SK-N-SH (cell line): ENCODE results near the gene HS6ST1. TPM values are rescaled to one million over a fixed set of nuclear protein-coding genes. Genes with fewer than 3 reads are reported as not detected.

Source experiments
- CTCF ChIA-PET: fragments of 300-600, 350-600 bp; formaldehyde crosslinking; extraction: SDS; loops from one replicate; lab custom pipeline; 2021; lab: Yijun Ruan, JAX
- POLR2A ChIA-PET: fragments of 350-600 bp; sonication (Branson Sonifier 250); formaldehyde crosslinking; extraction: SDS; loops from one replicate; lab custom pipeline; 2020; ENCODE audit warnings: antibody characterized with exemption, inconsistent platforms; lab: Yijun Ruan, JAX
- DNase-seq: peaks from one replicate; pipeline ENCODE4 v3.0.0; 2012
- H2AFZ ChIP-seq: fragments of 200-600 bp; sonication (generic); 2 replicates; pipeline ENCODE4 v1.8.1; 2016; ENCODE audit warnings: antibody characterized with exemption, mild to moderate bottlenecking, low read depth
- H3F3A ChIP-seq: fragments of 200-600 bp; sonication (generic); replicated peaks from 2 replicates; pipeline ENCODE3; 2016; ENCODE audit warnings: antibody characterized with exemption, mild to moderate bottlenecking; ENCODE audit not compliant: insufficient read depth
- H3K27ac ChIP-seq, 2 experiments: fragments of 200-500 bp in 1 of 2; fragments of 200-600 bp in 1 of 2; sonication (Bioruptor generic) in 1 of 2; sonication (generic), shearing (Covaris generic) in 1 of 2; 2 replicates each; pipeline versions ENCODE4 v1.5.1 to v1.6.1; 2014 to 2016; ENCODE audit warnings: low read depth in 2 of 2, inconsistent platforms in 1 of 2, low read length in 1 of 2, mild to moderate bottlenecking in 1 of 2, mixed read lengths in 1 of 2
- H3K27me3 ChIP-seq: fragments of 200-600 bp; sonication (generic), shearing (Covaris generic); 2 replicates; pipeline ENCODE4 v1.6.1; 2016; ENCODE audit warnings: mixed run types; ENCODE audit not compliant: insufficient read depth
- H3K36me3 ChIP-seq, 2 experiments: fragments of 200-500 bp in 1 of 2; fragments of 200-600 bp in 1 of 2; sonication (Bioruptor generic) in 1 of 2; sonication (generic) in 1 of 2; replicated peaks in 1 of 2; 2 replicates each; pipeline versions ENCODE3 to v1.5.1; 2014 to 2016; ENCODE audit warnings: low read length in 1 of 2, mild to moderate bottlenecking in 1 of 2; ENCODE audit not compliant: insufficient read depth in 2 of 2, control insufficient read depth in 1 of 2
- H3K4me1 ChIP-seq, 2 experiments: fragments of 200-500 bp in 1 of 2; fragments of 200-600 bp in 1 of 2; sonication (Bioruptor generic) in 1 of 2; sonication (generic), shearing (Covaris generic) in 1 of 2; 2 replicates each; pipeline versions ENCODE4 v1.5.1 to v1.6.1; 2014 to 2016; ENCODE audit warnings: low read depth in 1 of 2, low read length in 1 of 2, mixed run types in 1 of 2; ENCODE audit not compliant: insufficient read depth in 2 of 2, control insufficient read depth in 1 of 2
- H3K4me2 ChIP-seq: fragments of 200-600 bp; sonication (generic), shearing (Covaris generic); 2 replicates; pipeline ENCODE4 v1.6.1; 2017; ENCODE audit warnings: mixed run types
- H3K4me3 ChIP-seq, 2 experiments: fragments of 200-500 bp in 1 of 2; fragments of 200-600 bp in 1 of 2; sonication (Bioruptor generic) in 1 of 2; sonication (generic), shearing (Covaris generic) in 1 of 2; 2 replicates each; pipeline versions ENCODE4 v1.5.1 to v1.8.1; 2014 to 2016; ENCODE audit warnings: low read depth in 2 of 2, inconsistent platforms in 1 of 2, low read length in 1 of 2, mild to moderate bottlenecking in 1 of 2, mixed read lengths in 1 of 2, moderate library complexity in 1 of 2
- H3K79me2 ChIP-seq: fragments of 200-600 bp; sonication (generic); 2 replicates; pipeline ENCODE4 v1.8.1; 2017; ENCODE audit warnings: mild to moderate bottlenecking; ENCODE audit not compliant: insufficient read depth
- H3K9ac ChIP-seq: fragments of 200-600 bp; sonication (generic); 2 replicates; pipeline ENCODE4 v1.6.1; 2017; ENCODE audit warnings: mixed run types
- H3K9me2 ChIP-seq: fragments of 200-600 bp; sonication (generic); 2 replicates; pipeline ENCODE4 v1.6.1; 2017; ENCODE audit warnings: mixed run types
- H3K9me3 ChIP-seq: fragments of 200-600 bp; sonication (generic); 2 replicates; pipeline ENCODE4 v1.6.1; 2017; ENCODE audit warnings: mixed run types, mild to moderate bottlenecking, moderate library complexity
- H4K20me1 ChIP-seq: fragments of 200-600 bp; sonication (generic); 2 replicates; pipeline ENCODE4 v1.6.1; 2017; ENCODE audit warnings: mild to moderate bottlenecking, mixed run types; ENCODE audit not compliant: insufficient read depth
- CHD2 ChIP-seq: fragments of 150-350 bp; IDR thresholded peaks from 2 replicates; pipeline ENCODE4 v1.6.1; 2018; ENCODE audit warnings: low read length; ENCODE audit not compliant: partially characterized antibody
- EP300 ChIP-seq, 2 experiments: IDR thresholded peaks; 2 replicates each; pipeline versions ENCODE4 v1.4.0 to v1.6.1; 2012; ENCODE audit warnings: borderline replicate concordance in 1 of 2, low read depth in 1 of 2, low read length in 1 of 2
- EZH2phosphoT487 ChIP-seq: fragments of 200-600 bp; sonication (generic); IDR thresholded peaks from 2 replicates; pipeline ENCODE4 v1.6.1; 2017; ENCODE audit warnings: low read depth, mixed run types, mild to moderate bottlenecking, antibody characterized with exemption, moderate library complexity, borderline replicate concordance
- FOXJ3 ChIP-seq: sonication (generic); formaldehyde crosslinking; IDR thresholded peaks from 2 replicates; pipeline ENCODE4 v1.5.1; 2020; ENCODE audit warnings: mild to moderate bottlenecking, missing genetic modification reagents
- GABPA ChIP-seq: IDR thresholded peaks from 2 replicates; pipeline ENCODE4 v1.4.0; 2012; ENCODE audit warnings: low read depth, mild to moderate bottlenecking
- GATA2 ChIP-seq: sonication (generic); formaldehyde crosslinking; IDR thresholded peaks from 2 replicates; pipeline ENCODE4 v1.5.0; 2020; ENCODE audit warnings: mild to moderate bottlenecking, missing genetic modification reagents
- MEF2A ChIP-seq: IDR thresholded peaks from 2 replicates; pipeline ENCODE4 v1.4.0; 2012; ENCODE audit warnings: low read depth, borderline replicate concordance
- NFIC ChIP-seq: IDR thresholded peaks from 2 replicates; pipeline ENCODE4 v1.4.0; 2012; ENCODE audit warnings: borderline replicate concordance
- NRF1 ChIP-seq: IDR thresholded peaks from 2 replicates; pipeline ENCODE4 v1.6.1; 2012; ENCODE audit warnings: low read depth, mild to moderate bottlenecking, low read length
- RCOR1 ChIP-seq: fragments of 150-350 bp; IDR thresholded peaks from 2 replicates; pipeline ENCODE4 v1.6.1; 2017; ENCODE audit warnings: antibody characterized with exemption, low read length
- SIN3A ChIP-seq: IDR thresholded peaks from 2 replicates; pipeline ENCODE4 v1.6.1; 2012; ENCODE audit warnings: low read depth, mild to moderate bottlenecking, low read length, moderate library complexity, borderline replicate concordance
- TEAD4 ChIP-seq: IDR thresholded peaks from 2 replicates; pipeline ENCODE4 v1.4.0; 2012; ENCODE audit warnings: mild to moderate bottlenecking, borderline replicate concordance; ENCODE audit not compliant: insufficient read depth
- YY1 ChIP-seq: IDR thresholded peaks from 2 replicates; pipeline ENCODE4 v1.4.0; 2012; ENCODE audit warnings: low read depth, mild to moderate bottlenecking
- WGBS: methylation state at CpG from one replicate; pipeline ENCODE4 v1.1.6; 2017; ENCODE audit warnings: low lambda C conversion rate; 5-methylcytosine and 5-hydroxymethylcytosine counted together
- polyA plus RNA-seq, 3 experiments: library from polyadenylated mRNA; depleted of rRNA; stranded (reverse); fragments of >200 nt; gene quantifications; 2 replicates each; pipeline ENCODE4 v1.2.3, GENCODE V29; 2012
- TF ChIP-seq, protein P1 (sequence below): fragments of 150-350 bp; IDR thresholded peaks from 2 replicates; pipeline ENCODE4 v1.6.1; 2016; ENCODE audit warnings: mild to moderate bottlenecking, low read depth, low read length
- TF ChIP-seq, protein P2 (sequence below): fragments of 200-600 bp; sonication (generic); IDR thresholded peaks from 2 replicates; pipeline ENCODE4 v1.6.1; 2017; ENCODE audit warnings: antibody characterized with exemption, mild to moderate bottlenecking, moderate library complexity

Gene HS6ST1
- polyA plus RNA-seq, 1 of the 3 experiments (the other 2 are of a cell fraction) = 5.9 TPM

DNA sequence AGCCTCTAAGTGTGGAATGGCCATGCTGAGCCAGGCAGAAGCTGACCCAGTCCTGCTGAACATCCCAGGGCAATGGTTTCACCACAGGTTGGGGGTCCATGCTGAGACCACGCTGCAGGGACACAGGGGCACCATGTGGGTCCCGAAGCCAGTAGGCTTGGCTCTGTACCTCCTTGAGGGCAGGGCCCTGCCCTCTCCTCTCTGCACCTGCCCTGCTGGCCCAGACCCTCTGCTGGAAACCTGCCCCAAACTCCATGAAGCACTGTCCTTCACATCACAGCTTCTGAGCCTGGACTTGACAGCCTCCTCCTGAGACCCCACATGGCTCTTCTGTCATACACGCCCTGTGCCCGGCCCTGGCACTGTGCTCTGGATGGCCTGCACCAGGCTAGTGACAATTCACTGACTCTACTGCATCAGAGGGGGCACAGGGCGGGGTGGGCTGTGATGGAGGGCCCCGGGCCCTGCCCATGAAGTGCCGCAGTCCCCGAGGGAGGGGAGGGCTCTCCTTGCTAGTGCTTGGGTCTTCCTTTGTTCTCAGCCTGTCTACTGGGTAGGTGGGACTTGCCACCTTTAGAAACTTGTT lies 24.7 kb downstream of the HS6ST1 start (continued):
- TF ChIP-seq, protein P1, sequence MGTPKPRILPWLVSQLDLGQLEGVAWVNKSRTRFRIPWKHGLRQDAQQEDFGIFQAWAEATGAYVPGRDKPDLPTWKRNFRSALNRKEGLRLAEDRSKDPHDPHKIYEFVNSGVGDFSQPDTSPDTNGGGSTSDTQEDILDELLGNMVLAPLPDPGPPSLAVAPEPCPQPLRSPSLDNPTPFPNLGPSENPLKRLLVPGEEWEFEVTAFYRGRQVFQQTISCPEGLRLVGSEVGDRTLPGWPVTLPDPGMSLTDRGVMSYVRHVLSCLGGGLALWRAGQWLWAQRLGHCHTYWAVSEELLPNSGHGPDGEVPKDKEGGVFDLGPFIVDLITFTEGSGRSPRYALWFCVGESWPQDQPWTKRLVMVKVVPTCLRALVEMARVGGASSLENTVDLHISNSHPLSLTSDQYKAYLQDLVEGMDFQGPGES = no peak

DNA sequence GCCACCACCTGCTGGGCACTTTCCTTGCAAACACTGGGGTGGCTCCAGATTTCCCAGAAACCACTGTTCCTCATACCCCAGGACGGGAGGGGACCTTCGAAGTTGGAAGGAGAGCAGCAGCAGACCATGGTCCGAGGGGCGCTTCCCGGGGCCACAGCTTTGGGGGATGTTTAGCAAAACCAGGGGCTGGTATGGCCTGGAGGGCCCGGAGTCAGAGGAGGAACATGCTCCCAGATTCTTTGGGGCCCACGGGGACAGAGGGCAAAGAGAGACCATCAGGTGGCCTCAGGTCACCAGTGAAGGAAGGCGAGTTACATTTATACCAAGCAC lies 25.3 kb downstream of the HS6ST1 start:
- peak overlapping the region in 1 of 2 experiments; percentile 17; a peak in 1 of 4 replicates for H3K27ac ChIP-seq
- H3K4me3 ChIP-seq = no peak overlapping the region
- no peaks in the 10 kb centered on the region for H3K9me2 ChIP-seq
- H2AFZ ChIP-seq = no peak overlapping the region
- H4K20me1 ChIP-seq = no peaks in the 10 kb centered on the region; the same call in 1 of the 2 replicates
- no peak for TF ChIP-seq SIN3A
- TF ChIP-seq EZH2phosphoT487 = no peak
- TF ChIP-seq CHD2 = no peak
- TF ChIP-seq TEAD4 = no peak
- no peak for TF ChIP-seq RCOR1
- no peak for TF ChIP-seq EP300 (IDR thresholded peaks at IDR 0.05; ENCODE audit: borderline replicate concordance in 1 of 2, low read depth in 1 of 2, low read length in 1 of 2)
- TF ChIP-seq GATA2 (CRISPR knock-in tag) = no peak
- TF ChIP-seq GABPA = no peak
- TF ChIP-seq, protein P2, sequence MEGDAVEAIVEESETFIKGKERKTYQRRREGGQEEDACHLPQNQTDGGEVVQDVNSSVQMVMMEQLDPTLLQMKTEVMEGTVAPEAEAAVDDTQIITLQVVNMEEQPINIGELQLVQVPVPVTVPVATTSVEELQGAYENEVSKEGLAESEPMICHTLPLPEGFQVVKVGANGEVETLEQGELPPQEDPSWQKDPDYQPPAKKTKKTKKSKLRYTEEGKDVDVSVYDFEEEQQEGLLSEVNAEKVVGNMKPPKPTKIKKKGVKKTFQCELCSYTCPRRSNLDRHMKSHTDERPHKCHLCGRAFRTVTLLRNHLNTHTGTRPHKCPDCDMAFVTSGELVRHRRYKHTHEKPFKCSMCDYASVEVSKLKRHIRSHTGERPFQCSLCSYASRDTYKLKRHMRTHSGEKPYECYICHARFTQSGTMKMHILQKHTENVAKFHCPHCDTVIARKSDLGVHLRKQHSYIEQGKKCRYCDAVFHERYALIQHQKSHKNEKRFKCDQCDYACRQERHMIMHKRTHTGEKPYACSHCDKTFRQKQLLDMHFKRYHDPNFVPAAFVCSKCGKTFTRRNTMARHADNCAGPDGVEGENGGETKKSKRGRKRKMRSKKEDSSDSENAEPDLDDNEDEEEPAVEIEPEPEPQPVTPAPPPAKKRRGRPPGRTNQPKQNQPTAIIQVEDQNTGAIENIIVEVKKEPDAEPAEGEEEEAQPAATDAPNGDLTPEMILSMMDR = no peak
- TF ChIP-seq MEF2A = no peak
- no peak for TF ChIP-seq YY1
- TF ChIP-seq NFIC = no peak
- TF ChIP-seq FOXJ3 (CRISPR knock-in tag) = no peak
- no peak for TF ChIP-seq NRF1
- POLR2A ChIA-PET = no interaction called here
- peaks cover 3 to 25% of the 10 kb centered on the region in 2 experiments; a peak in 2 of 4 replicates for H3K4me1 ChIP-seq
- H3K4me2 ChIP-seq = no peak overlapping the region
- CTCF ChIA-PET = interaction anchor here (1.0 to 1.4 kb wide), 3 partner anchors 10 to 230 kb away, joined by 3 to 4 read pairs (median 3); no protein-coding TSS in a partner anchor
- no peaks in the 10 kb centered on the region for H3K36me3 ChIP-seq
- H3K9ac ChIP-seq = no peak overlapping the region
- 95% methylated on average over 7 of the region's 8 CpGs for WGBS
- DNase-seq = no peak
- no peaks in the 10 kb centered on the region for H3F3A ChIP-seq
- H3K9me3 ChIP-seq = peaks cover 3% of the 10 kb centered on the region; the same call in 1 of the 2 replicates
- H3K79me2 ChIP-seq = peaks cover 3% of the 10 kb centered on the region; the same call in 1 of the 2 replicates
- H3K27me3 ChIP-seq = no peaks in the 10 kb centered on the region
